ENCODE measurements around the gene SLC34A2.

SLC34A2 gene

GRCh38 chr4:25727711-25728493 lies 72.3 kb downstream of the SLC34A2 start:
- DNase-seq, result no peak

Measured in C1 segment of cervical spinal cord (tissue), 14 donors.